Caco-2 (cell line): ENCODE measurements around the gene SAFB2. TPM values are rescaled to one million over a fixed set of nuclear protein-coding genes. Genes with fewer than 3 reads are reported as not detected.

Experiments
- BruUV-seq: library from RNA; stranded (reverse); fragments of 400-500 nt; replicated peaks from 2 replicates; lab custom pipeline; 2021; lab: Mats Ljungman, UMichigan
- CTCF ChIA-PET: fragments of 300-600 bp; sonication (Branson Sonifier 250); formaldehyde crosslinking; loops from one replicate; lab custom pipeline; 2022; ENCODE audit warnings: antibody characterized with exemption; lab: Charles Lee
- POLR2A ChIA-PET: fragments of 300-600 bp; sonication (Branson Sonifier 250); formaldehyde crosslinking; loops from one replicate; lab custom pipeline; 2022; ENCODE audit warnings: antibody characterized with exemption; lab: Charles Lee
- DNase-seq, 2 experiments: peaks; one replicate each; pipeline versions ENCODE4 v3.0.0 to v3.0.0-alpha.2; 2020 to 2022
- H3K27me3 ChIP-seq: replicated peaks from 2 replicates; pipeline ENCODE4 v1.6.0; 2011; ENCODE audit warnings: low read length; ENCODE audit not compliant: control insufficient read depth, insufficient read depth
- H3K36me3 ChIP-seq: 2 replicates; pipeline ENCODE4 v1.5.1; 2011; ENCODE audit warnings: low read length; ENCODE audit not compliant: control insufficient read depth, insufficient read depth
- H3K4me1 ChIP-seq: fragments of 250-450 bp; sonication (Bioruptor Pico); 2 replicates; pipeline ENCODE4 v1.5.1; 2020; ENCODE audit warnings: mild to moderate bottlenecking
- H3K4me3 ChIP-seq: 2 replicates; pipeline ENCODE4 v1.5.1; 2011; ENCODE audit warnings: low read depth, mild to moderate bottlenecking, control low read depth, low read length
- H3K9me3 ChIP-seq: fragments of 250-450 bp; sonication (Bioruptor Pico); 2 replicates; pipeline ENCODE4 v1.5.1; 2020; ENCODE audit warnings: mild to moderate bottlenecking, moderate library complexity
- H3K27ac Mint-ChIP-seq: one replicate; pipeline ENCODE4 v1.8.0; 2022; ENCODE audit warnings: mixed read lengths; ENCODE audit not compliant: unreplicated experiment
- H3K27me3 Mint-ChIP-seq: one replicate; pipeline ENCODE4 v1.8.0; 2022; ENCODE audit warnings: mixed read lengths; ENCODE audit not compliant: insufficient read depth, unreplicated experiment
- H3K36me3 Mint-ChIP-seq: one replicate; pipeline ENCODE4 v1.8.0; 2022; ENCODE audit warnings: mild to moderate bottlenecking, mixed read lengths; ENCODE audit not compliant: insufficient read depth, unreplicated experiment
- H3K4me1 Mint-ChIP-seq: one replicate; pipeline ENCODE4 v1.8.0; 2022; ENCODE audit warnings: low read depth, mixed read lengths; ENCODE audit not compliant: unreplicated experiment
- H3K4me3 Mint-ChIP-seq: one replicate; pipeline ENCODE4 v1.8.0; 2022; ENCODE audit warnings: mild to moderate bottlenecking, moderate library complexity, mixed read lengths; ENCODE audit not compliant: unreplicated experiment
- H3K9me3 Mint-ChIP-seq: one replicate; pipeline ENCODE4 v1.8.0; 2022; ENCODE audit warnings: mixed read lengths; ENCODE audit not compliant: unreplicated experiment
- CTCF ChIP-seq, 2 experiments: fragments of 200-600 bp in 1 of 2; IDR thresholded peaks; 1 replicate in 1 of 2; 2 replicates in 1 of 2; pipeline versions ENCODE4 v1.5.1 to v1.8.0; 2011 to 2022; ENCODE audit warnings: antibody characterized with exemption in 1 of 2, control low read depth in 1 of 2, inconsistent platforms in 1 of 2, low read depth in 1 of 2, low read length in 1 of 2, mild to moderate bottlenecking in 1 of 2, moderate library complexity in 1 of 2; ENCODE audit not compliant: insufficient read depth in 1 of 2, severe bottlenecking in 1 of 2, unreplicated experiment in 1 of 2
- intact Hi-C: fragments of 100-400 bp; cut with micrococcal nuclease; formaldehyde crosslinking; loops from one replicate; pipeline ENCODE4 v1.10.0; 2022; ENCODE audit not compliant: unreplicated experiment
- total RNA-seq: library from RNA; stranded (reverse); gene quantifications from 2 replicates; pipeline ENCODE4 v1.2.3, GENCODE V29; 2022

SAFB2 gene
- total RNA-seq, 1 experiment from 2014 or later = 81.3 TPM

GRCh38 chr19:5635427-5635826 lies 12.9 kb upstream of the SAFB2 start:
- peaks cover 60% of the 10 kb centered on the region for H3K36me3 Mint-ChIP-seq
- no peak overlapping the region for H3K27ac Mint-ChIP-seq
- H3K27me3 Mint-ChIP-seq = no peaks in the 10 kb centered on the region
- DNase-seq = no peak
- H3K9me3 Mint-ChIP-seq = no peaks in the 10 kb centered on the region
- TF ChIP-seq CTCF (IDR thresholded peaks at IDR 0.05; ENCODE audit: insufficient read depth in 1 of 2, low read depth in 1 of 2, low read length in 1 of 2, severe bottlenecking in 1 of 2, unreplicated experiment in 1 of 2) = no peak
- H3K36me3 ChIP-seq = no peaks in the 10 kb centered on the region; the same call in 1 of the 2 replicates
- no peaks in the 10 kb centered on the region for H3K27me3 ChIP-seq
- intact Hi-C loops = no loop called here
- ChIA-PET POLR2A (interaction anchor here (1.1 kb wide), 1 partner anchor 9 kb away, joined by 3 read pairs; no protein-coding TSS in a partner anchor), CTCF (no interaction called here)
- H3K4me3 Mint-ChIP-seq = no peak overlapping the region
- no peak overlapping the region for H3K4me3 ChIP-seq
- peaks cover 16% of the 10 kb centered on the region for H3K4me1 Mint-ChIP-seq
- H3K9me3 ChIP-seq = no peaks in the 10 kb centered on the region
- H3K4me1 ChIP-seq = 0 out of 2 replicates have a peak, but pooled peaks cover 3% of the 10 kb centered on the region
- BruUV-seq = no TSS peak

- TF ChIP-seq CTCF (IDR thresholded peaks at IDR 0.05; ENCODE audit: insufficient read depth in 1 of 2, low read depth in 1 of 2, low read length in 1 of 2, severe bottlenecking in 1 of 2, unreplicated experiment in 1 of 2) = no peak
- Mint-ChIP-seq H3K36me3 (peaks cover 58% of the 10 kb centered on the region), H3K27ac (no peak overlapping the region), H3K4me3 (no peak overlapping the region), H3K4me1 (peaks cover 17% of the 10 kb centered on the region), H3K9me3 (no peaks in the 10 kb centered on the region), H3K27me3 (no peaks in the 10 kb centered on the region)
- no TSS peak for BruUV-seq
- no peak for DNase-seq
- Histone ChIP-seq H3K9me3 (no peaks in the 10 kb centered on the region), H3K27me3 (no peaks in the 10 kb centered on the region), H3K36me3 (no peaks in the 10 kb centered on the region; the same call in 1 of the 2 replicates), H3K4me3 (no peak overlapping the region), H3K4me1 (0 out of 2 replicates have a peak, but pooled peaks cover 3% of the 10 kb centered on the region)
- intact Hi-C loops = no loop called here
- POLR2A ChIA-PET = no interaction called here
- CTCF ChIA-PET = no interaction called here
These were observed 10.1 kb upstream of the SAFB2 start for GRCh38 chr19:5632657-5633056.

GRCh38 chr19:5632241-5632612 lies 9.7 kb upstream of the SAFB2 start:
- Mint-ChIP-seq H3K36me3 (peaks cover 58% of the 10 kb centered on the region), H3K27ac (no peak overlapping the region), H3K27me3 (no peaks in the 10 kb centered on the region), H3K4me1 (peaks cover 21% of the 10 kb centered on the region), H3K4me3 (no peak overlapping the region), H3K9me3 (no peaks in the 10 kb centered on the region)
- DNase-seq = no peak
- BruUV-seq = no TSS peak
- no peak for TF ChIP-seq CTCF (IDR thresholded peaks at IDR 0.05; ENCODE audit: insufficient read depth in 1 of 2, low read depth in 1 of 2, low read length in 1 of 2, severe bottlenecking in 1 of 2, unreplicated experiment in 1 of 2)
- Histone ChIP-seq H3K4me3 (no peak overlapping the region), H3K27me3 (no peaks in the 10 kb centered on the region), H3K4me1 (0 out of 2 replicates have a peak, but pooled peaks cover 3% of the 10 kb centered on the region), H3K9me3 (no peaks in the 10 kb centered on the region), H3K36me3 (peaks cover 2% of the 10 kb centered on the region)
- ChIA-PET CTCF (no interaction called here), POLR2A (no interaction called here)
- intact Hi-C loops = no loop called here
